Neural progenitor cell (in vitro differentiated cells): ENCODE results near the gene CTXND1.

Source experiments
- EZH2 ChIP-seq: fragments of 200-600 bp; sonication (generic); IDR thresholded peaks from 2 replicates; pipeline ENCODE4 v1.6.1; 2017; ENCODE audit warnings: antibody characterized with exemption, mild to moderate bottlenecking, moderate library complexity
- TF ChIP-seq, protein P1 (sequence below): fragments of 200-600 bp; sonication (generic); IDR thresholded peaks from 2 replicates; pipeline ENCODE4 v1.5.1; 2017; ENCODE audit warnings: antibody characterized with exemption, mild to moderate bottlenecking

DNA sequence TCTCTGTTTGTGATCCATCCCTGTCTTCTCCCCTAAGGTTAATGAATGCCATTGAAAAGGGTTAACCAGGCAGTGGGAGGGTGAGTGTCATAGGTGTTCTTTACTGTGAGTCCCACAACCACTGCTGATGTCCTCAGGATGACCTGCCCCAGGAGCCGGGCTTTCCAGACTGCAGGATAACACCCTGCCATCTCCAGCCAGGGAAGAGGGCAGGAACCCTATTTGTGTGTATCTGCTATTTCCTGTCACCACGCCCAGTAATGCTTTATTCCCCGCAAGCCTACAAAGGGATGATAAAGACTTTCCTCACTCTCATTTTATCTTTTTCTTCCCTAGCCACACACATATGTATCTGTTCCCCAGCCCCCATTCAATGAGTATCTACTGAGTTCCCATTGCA, 15.6 kb upstream of the CTXND1 start:
- TF ChIP-seq, protein P1, sequence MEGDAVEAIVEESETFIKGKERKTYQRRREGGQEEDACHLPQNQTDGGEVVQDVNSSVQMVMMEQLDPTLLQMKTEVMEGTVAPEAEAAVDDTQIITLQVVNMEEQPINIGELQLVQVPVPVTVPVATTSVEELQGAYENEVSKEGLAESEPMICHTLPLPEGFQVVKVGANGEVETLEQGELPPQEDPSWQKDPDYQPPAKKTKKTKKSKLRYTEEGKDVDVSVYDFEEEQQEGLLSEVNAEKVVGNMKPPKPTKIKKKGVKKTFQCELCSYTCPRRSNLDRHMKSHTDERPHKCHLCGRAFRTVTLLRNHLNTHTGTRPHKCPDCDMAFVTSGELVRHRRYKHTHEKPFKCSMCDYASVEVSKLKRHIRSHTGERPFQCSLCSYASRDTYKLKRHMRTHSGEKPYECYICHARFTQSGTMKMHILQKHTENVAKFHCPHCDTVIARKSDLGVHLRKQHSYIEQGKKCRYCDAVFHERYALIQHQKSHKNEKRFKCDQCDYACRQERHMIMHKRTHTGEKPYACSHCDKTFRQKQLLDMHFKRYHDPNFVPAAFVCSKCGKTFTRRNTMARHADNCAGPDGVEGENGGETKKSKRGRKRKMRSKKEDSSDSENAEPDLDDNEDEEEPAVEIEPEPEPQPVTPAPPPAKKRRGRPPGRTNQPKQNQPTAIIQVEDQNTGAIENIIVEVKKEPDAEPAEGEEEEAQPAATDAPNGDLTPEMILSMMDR, result no peak
- no peak for TF ChIP-seq EZH2
